ENCODE results near the gene GAN.
"Not testable (repeated sequence)": the region's sequence is repeated elsewhere in the genome, so short reads cannot be mapped to it uniquely, and the experiment has no call there.

GAN gene

GRCh38 chr16:81397879-81398520, 83.2 kb downstream of the GAN start:
- DNase-seq (ENCODE audit: low read depth): no peak

GRCh38 chr16:81399909-81400308, 85.1 kb downstream of the GAN start:
- no peak for DNase-seq (ENCODE audit: low read depth)

GRCh38 chr16:81401035-81401950, 86.5 kb downstream of the GAN start:
- DNase-seq (ENCODE audit: low read depth): no peak

DNA sequence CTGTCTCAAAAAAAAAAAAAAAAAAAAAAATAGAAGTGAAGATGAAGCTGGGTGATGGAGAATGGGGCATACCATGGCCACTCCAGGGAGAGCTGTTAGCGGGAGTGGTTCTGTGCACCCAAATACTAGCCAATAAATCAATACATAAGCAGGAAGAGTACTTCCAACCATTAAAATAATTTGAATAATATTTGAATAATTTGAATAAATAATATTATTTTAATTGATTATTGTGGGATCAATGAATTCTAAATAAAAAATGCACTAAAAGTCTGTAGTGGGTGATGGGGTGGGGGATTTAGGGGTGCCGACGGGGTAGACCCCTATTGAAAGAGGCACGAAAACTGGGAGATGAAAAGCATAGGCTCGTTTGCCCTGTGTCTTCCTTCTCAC, 88.4 kb downstream of the GAN start:
- no peak for DNase-seq (ENCODE audit: low read depth)

DNA sequence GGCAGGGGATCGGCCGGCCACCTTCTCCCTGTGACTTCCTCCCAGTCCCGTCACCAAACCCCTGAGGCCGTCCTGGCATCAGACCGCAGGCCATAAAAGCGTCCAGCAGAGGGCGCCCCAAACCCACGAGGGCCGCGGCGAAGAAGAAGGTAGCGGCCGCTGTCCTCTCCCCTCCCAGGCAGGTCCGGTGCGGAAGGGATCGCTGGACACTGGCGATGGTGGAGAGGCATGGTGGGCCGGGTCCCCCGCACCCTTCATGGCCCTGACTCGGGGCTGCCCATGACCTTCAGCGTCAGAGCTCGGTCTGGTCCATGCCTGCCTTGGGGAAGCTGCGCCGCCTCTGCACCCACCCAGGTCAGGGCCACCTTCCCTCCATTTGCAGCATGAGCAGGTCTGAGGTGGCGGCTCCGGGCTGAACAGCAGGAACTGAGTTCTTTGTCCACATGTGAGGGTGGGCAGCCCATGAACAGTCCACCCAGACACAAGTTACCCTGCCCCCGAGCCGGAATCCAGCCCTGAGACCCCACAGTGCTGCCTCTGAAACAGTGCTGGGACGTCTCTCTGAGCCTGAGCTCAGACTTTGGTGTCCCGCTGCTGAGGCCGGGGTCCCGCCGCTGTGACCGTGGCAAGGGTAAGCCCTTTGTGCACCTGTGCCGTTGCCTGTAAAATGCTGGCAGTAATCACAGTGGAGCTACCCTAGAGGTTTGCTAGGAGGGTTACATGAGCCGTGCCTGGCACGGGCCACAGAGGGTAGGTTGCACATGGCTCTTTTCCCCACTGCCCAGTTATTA, 89.0 kb downstream of the GAN start:
- peak; percentile 80 for DNase-seq (ENCODE audit: low read depth)

GRCh38 chr16:81405002-81405401, 90.2 kb downstream of the GAN start:
- DNase-seq (ENCODE audit: low read depth): not testable (repeated sequence)

GRCh38 chr16:81405702-81406113, 90.9 kb downstream of the GAN start:
- no peak for DNase-seq (ENCODE audit: low read depth)

- DNase-seq (ENCODE audit: low read depth): no peak
Measured at GRCh38 chr16:81408409-81408950, 93.7 kb downstream of the GAN start.

DNA sequence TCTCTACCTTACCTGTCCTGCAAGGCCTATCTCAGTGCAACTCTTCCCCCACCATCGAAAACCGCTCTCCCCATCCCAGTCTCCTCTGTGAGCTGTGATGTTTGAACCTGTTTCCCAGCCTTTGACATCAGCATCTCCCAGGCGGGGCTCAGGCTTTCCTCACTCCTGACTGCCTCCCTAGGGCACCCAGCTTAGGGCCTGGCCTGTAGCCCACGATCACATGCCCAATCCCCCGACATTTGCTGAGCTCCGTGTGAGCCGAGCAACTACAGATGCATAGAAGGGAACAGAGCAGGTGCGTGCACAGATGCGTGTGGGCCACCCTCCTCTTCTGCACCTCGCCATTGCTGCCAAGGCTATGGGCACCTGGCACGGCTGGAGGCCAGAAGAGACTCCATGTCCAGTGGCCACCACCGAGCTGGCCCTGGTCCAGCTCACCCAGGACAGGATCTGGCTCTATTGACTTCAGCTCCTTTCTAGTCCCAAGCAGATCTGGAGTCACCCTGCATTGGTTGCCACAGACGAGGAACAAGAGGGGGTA, 94.3 kb downstream of the GAN start:
- DNase-seq (ENCODE audit: low read depth): no peak

GRCh38 chr16:81410643-81411293, 96.0 kb downstream of the GAN start:
- no peak for DNase-seq (ENCODE audit: low read depth)

GRCh38 chr16:81413245-81413990, 98.7 kb downstream of the GAN start:
- DNase-seq (ENCODE audit: low read depth): no peak

- no peak for DNase-seq (ENCODE audit: low read depth)
Measured at GRCh38 chr16:81415751-81416150, 101.0 kb downstream of the GAN start.

DNA sequence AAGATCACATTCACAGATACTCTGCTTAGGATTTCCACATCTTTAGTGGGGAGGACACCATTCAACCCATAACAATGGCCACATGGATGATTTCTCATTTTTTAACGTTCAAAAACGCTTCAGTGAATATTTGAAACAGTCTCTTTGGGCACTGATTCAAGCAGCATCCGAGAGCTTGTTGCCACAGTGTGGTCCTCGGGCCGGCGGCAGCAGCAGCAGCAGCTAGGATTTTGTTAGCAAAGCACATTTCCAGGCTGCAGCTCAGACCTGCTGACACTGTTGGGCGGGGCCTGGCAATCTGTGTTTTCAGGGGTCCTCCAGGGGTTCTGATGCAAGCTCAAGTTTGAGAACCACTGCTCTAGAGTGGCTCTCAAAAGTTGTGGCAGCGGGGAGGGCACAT, 102.0 kb downstream of the GAN start:
- no peak for DNase-seq (ENCODE audit: low read depth)

- DNase-seq (ENCODE audit: low read depth): no peak
Measured at GRCh38 chr16:81417210-81417609, 102.4 kb downstream of the GAN start.

- DNase-seq (ENCODE audit: low read depth): no peak
Measured at GRCh38 chr16:81419806-81420205, 105.0 kb downstream of the GAN start.

GRCh38 chr16:81421126-81421525, 106.4 kb downstream of the GAN start:
- DNase-seq (ENCODE audit: low read depth): no peak

DNA sequence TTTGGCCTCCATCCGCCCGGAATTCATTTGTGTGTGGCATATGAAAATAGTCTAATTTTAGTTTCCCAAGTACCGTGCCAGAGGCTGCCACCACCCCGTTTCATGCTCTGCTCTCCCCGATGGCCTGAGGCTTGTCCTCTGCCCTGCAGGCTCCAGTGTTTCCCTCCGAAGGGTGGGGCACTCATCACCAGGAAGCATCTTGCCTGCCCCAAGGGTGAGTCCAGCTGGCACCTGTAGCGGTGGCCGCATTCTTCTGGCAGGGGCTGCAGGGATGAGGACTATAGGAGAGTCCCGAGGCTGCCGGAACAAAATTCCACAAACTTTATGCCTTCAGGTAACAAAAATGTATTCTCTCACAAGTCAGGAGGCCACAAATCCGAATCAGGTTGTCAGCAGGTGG, 106.8 kb downstream of the GAN start:
- no peak for DNase-seq (ENCODE audit: low read depth)

DNA sequence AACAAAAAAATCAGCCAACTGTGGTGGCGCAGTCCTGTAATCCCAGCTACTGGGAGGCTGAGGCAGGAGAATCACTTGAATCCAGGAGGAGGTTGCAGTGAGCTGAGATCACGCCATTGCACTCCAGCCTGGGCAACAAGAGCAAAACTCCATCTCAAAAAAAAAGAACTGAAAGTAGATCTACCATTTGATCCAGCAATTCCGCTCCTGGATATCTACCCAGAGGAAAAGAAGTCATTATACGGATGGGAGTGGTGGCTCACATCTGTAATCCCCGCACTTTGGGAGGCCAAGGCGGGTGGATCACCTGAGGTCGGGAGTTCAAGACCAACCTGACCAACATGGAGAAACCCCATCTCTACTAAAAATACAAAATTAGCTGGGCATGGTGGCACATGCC, 107.4 kb downstream of the GAN start:
- DNase-seq (ENCODE audit: low read depth): not testable (repeated sequence)

GRCh38 chr16:81424771-81425170, 110.0 kb downstream of the GAN start:
- DNase-seq (ENCODE audit: low read depth): no peak

GRCh38 chr16:81427219-81427618, 112.5 kb downstream of the GAN start:
- DNase-seq (ENCODE audit: low read depth): no peak

DNA sequence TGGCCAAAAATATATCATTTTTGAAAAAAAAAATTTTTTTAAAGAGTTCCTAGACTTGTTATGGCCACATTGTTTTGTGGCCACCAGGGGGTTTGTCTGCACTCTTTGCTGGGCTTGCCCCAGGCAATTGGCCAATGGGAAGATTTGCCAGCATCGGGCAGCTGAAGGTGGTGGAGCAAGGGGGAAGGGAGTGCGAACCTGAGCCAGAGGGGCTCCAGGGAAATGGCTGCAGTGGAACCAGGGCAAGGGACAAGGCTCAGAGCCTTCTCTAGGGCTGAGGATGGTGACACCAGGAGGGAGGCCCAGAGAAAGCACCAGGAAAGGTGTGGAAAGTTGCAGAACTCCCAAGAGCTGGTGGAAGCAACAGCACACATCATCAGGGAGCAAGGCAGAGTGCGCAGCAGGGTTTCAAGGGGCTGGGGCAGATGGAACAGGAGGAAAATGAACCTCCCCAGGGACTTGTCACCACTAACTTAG, 114.3 kb downstream of the GAN start:
- DNase-seq (ENCODE audit: low read depth): no peak
